ENCODE data around the gene DUS1L. TPM values are rescaled to one million over a fixed set of nuclear protein-coding genes. Genes with fewer than 3 reads are reported as not detected.

Gene DUS1L
- total RNA-seq, 1 experiment from 2014 or later = 176 TPM

DNA sequence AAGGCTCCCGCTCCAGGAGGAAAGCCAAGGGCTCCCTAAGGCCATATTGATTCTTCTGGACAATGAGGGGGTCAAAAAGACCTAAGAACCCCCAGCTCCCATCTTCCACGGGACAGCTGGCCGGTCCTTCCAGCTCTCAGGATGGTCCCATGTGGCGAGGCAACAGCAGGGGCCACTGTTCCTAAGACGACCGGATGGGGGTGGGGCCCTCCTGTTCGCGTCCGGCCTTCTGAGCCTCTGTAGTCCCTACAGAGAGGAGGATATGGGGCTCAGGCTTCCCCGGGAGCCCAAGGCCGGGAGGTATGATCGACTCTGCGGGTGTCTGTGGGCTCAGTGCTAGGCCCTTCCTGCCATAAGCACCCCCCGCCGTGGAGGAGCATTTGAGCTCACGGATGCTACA, 22.1 kb downstream of the DUS1L start:
- DNase-seq (ENCODE audit: low read depth, low spot score) (no peak), ATAC-seq (peak; percentile 30; the same call in 1 of the 2 replicates)
- Histone ChIP-seq H3K9me3 (ENCODE audit: control insufficient read depth in 1 of 2, insufficient read depth in 1 of 2, low read depth in 1 of 2, low read length in 2 of 2) (no peaks in the 10 kb centered on the region), H3K27ac (ENCODE audit: low read depth, low read length) (no peak overlapping the region), H4K20me1 (ENCODE audit: insufficient read depth) (no peaks in the 10 kb centered on the region), H3K4me3 (replicated peaks in 1 of 2; ENCODE audit: low read depth in 1 of 2, low read length in 2 of 2) (no peak overlapping the region), H3K27me3 (ENCODE audit: insufficient read depth, low read length) (no peaks in the 10 kb centered on the region), H3K36me3 (ENCODE audit: control insufficient read depth in 1 of 2, insufficient read depth in 2 of 2, low read length in 2 of 2) (peaks cover 3 to 7% of the 10 kb centered on the region in 2 experiments; a peak in 2 of 4 replicates), H3K9me2 (ENCODE audit: insufficient read depth) (no peaks in the 10 kb centered on the region), H3K79me2 (ENCODE audit: insufficient read depth, low read length) (no peaks in the 10 kb centered on the region), H3K9ac (ENCODE audit: low read length) (no peak overlapping the region), H3K4me2 (ENCODE audit: low read length) (no peak overlapping the region), H2AFZ (ENCODE audit: low read depth, low read length, poor library complexity, severe bottlenecking) (no peak overlapping the region), H3K4me1 (ENCODE audit: control insufficient read depth in 1 of 2, insufficient read depth in 2 of 2, low read length in 2 of 2) (no peaks in the 10 kb centered on the region)
- ChIA-PET POLR2A (no interaction called here), RAD21 (ENCODE audit: low non-redundant PET in 1 of 2, low total read pairs in 2 of 2, uncharacterized antibody in 2 of 2, unreplicated experiment in 2 of 2) (no interaction called here), CTCF (no interaction called here)
- intact Hi-C loops (cut with micrococcal nuclease) = no loop called here
- TF ChIP-seq SIN3A (IDR thresholded peaks at IDR 0.05; ENCODE audit: low read depth) = no peak
- BruUV-seq (replicated peaks) = no TSS peak

DNA sequence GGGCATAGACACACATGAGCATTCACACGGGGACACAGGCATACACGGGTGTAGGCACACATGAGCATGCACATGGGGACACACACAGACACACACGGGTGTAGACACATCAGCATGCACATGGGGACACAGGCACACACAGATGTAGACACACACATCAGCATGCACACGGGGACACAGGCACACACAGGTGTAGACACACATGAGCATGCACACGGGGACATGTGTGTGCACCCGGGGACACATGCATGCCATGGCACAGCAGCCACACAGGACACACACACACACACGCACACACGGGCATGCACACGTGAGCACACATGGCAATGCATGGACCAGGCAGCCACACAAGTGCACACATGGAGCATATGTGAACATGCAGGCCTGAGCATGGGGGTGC, 23.0 kb downstream of the DUS1L start:
- no peaks in the 10 kb centered on the region for H3K9me3 ChIP-seq (ENCODE audit: control insufficient read depth in 1 of 2, insufficient read depth in 1 of 2, low read depth in 1 of 2, low read length in 2 of 2)
- ATAC-seq (no peak), DNase-seq (ENCODE audit: low read depth, low spot score) (no peak)
- no peak overlapping the region for H3K4me2 ChIP-seq (ENCODE audit: low read length)
- no peak overlapping the region for H2AFZ ChIP-seq (ENCODE audit: low read depth, low read length, poor library complexity, severe bottlenecking)
- BruUV-seq (replicated peaks) = no TSS peak
- no peaks in the 10 kb centered on the region for H3K9me2 ChIP-seq (ENCODE audit: insufficient read depth)
- H3K27ac ChIP-seq (ENCODE audit: low read depth, low read length) = no peak overlapping the region
- H3K9ac ChIP-seq (ENCODE audit: low read length) = no peak overlapping the region
- CTCF ChIA-PET = no interaction called here
- H3K36me3 ChIP-seq (ENCODE audit: control insufficient read depth in 1 of 2, insufficient read depth in 2 of 2, low read length in 2 of 2) = peaks cover 0 to 5% of the 10 kb centered on the region in 2 experiments; a peak in 1 of 4 replicates
- H3K4me1 ChIP-seq (ENCODE audit: control insufficient read depth in 1 of 2, insufficient read depth in 2 of 2, low read length in 2 of 2) = peaks cover 4 to 6% of the 10 kb centered on the region in 2 experiments
- intact Hi-C loops (cut with micrococcal nuclease) = no loop called here
- RAD21 ChIA-PET (ENCODE audit: low non-redundant PET in 1 of 2, low total read pairs in 2 of 2, uncharacterized antibody in 2 of 2, unreplicated experiment in 2 of 2) = no interaction called here
- no peaks in the 10 kb centered on the region for H3K79me2 ChIP-seq (ENCODE audit: insufficient read depth, low read length)
- no peaks in the 10 kb centered on the region for H3K27me3 ChIP-seq (ENCODE audit: insufficient read depth, low read length)
- no peak overlapping the region for H3K4me3 ChIP-seq (replicated peaks in 1 of 2; ENCODE audit: low read depth in 1 of 2, low read length in 2 of 2)
- H4K20me1 ChIP-seq (ENCODE audit: insufficient read depth) = no peaks in the 10 kb centered on the region
- POLR2A ChIA-PET = no interaction called here
- TF ChIP-seq ZFX (IDR thresholded peaks at IDR 0.05) = no peak
- TF ChIP-seq, protein P1, sequence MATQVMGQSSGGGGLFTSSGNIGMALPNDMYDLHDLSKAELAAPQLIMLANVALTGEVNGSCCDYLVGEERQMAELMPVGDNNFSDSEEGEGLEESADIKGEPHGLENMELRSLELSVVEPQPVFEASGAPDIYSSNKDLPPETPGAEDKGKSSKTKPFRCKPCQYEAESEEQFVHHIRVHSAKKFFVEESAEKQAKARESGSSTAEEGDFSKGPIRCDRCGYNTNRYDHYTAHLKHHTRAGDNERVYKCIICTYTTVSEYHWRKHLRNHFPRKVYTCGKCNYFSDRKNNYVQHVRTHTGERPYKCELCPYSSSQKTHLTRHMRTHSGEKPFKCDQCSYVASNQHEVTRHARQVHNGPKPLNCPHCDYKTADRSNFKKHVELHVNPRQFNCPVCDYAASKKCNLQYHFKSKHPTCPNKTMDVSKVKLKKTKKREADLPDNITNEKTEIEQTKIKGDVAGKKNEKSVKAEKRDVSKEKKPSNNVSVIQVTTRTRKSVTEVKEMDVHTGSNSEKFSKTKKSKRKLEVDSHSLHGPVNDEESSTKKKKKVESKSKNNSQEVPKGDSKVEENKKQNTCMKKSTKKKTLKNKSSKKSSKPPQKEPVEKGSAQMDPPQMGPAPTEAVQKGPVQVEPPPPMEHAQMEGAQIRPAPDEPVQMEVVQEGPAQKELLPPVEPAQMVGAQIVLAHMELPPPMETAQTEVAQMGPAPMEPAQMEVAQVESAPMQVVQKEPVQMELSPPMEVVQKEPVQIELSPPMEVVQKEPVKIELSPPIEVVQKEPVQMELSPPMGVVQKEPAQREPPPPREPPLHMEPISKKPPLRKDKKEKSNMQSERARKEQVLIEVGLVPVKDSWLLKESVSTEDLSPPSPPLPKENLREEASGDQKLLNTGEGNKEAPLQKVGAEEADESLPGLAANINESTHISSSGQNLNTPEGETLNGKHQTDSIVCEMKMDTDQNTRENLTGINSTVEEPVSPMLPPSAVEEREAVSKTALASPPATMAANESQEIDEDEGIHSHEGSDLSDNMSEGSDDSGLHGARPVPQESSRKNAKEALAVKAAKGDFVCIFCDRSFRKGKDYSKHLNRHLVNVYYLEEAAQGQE (IDR thresholded peaks at IDR 0.05; ENCODE audit: low read depth) = no peak
- no peak for TF ChIP-seq SP1 (IDR thresholded peaks at IDR 0.05; ENCODE audit: low read depth)
- no peak for TF ChIP-seq TCF7L2 (IDR thresholded peaks at IDR 0.05; ENCODE audit: borderline replicate concordance, extremely low read depth, insufficient read depth, insufficient read length)
- no peak for TF ChIP-seq ZNF274 (IDR thresholded peaks at IDR 0.05; ENCODE audit: low read depth, low read length)
- no peak for TF ChIP-seq SRF (IDR thresholded peaks at IDR 0.05; ENCODE audit: low read depth)
- no peak for TF ChIP-seq EZH2 (IDR thresholded peaks at IDR 0.05)
- TF ChIP-seq, protein P2, sequence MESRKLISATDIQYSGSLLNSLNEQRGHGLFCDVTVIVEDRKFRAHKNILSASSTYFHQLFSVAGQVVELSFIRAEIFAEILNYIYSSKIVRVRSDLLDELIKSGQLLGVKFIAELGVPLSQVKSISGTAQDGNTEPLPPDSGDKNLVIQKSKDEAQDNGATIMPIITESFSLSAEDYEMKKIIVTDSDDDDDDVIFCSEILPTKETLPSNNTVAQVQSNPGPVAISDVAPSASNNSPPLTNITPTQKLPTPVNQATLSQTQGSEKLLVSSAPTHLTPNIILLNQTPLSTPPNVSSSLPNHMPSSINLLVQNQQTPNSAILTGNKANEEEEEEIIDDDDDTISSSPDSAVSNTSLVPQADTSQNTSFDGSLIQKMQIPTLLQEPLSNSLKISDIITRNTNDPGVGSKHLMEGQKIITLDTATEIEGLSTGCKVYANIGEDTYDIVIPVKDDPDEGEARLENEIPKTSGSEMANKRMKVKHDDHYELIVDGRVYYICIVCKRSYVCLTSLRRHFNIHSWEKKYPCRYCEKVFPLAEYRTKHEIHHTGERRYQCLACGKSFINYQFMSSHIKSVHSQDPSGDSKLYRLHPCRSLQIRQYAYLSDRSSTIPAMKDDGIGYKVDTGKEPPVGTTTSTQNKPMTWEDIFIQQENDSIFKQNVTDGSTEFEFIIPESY (IDR thresholded peaks at IDR 0.05; ENCODE audit: extremely low read depth, insufficient replicate concordance, low read length) = no peak
- TF ChIP-seq JUND (IDR thresholded peaks at IDR 0.05) = no peak
- no peak for TF ChIP-seq POLR2AphosphoS5 (IDR thresholded peaks at IDR 0.05; ENCODE audit: low read depth, low read length)
- TF ChIP-seq CEBPB (IDR thresholded peaks at IDR 0.05; ENCODE audit: low read depth) = no peak
- TF ChIP-seq POLR2A (IDR thresholded peaks at IDR 0.05; ENCODE audit: borderline replicate concordance, extremely low read depth, insufficient read depth, insufficient read length) = no peak
- TF ChIP-seq SIN3A (IDR thresholded peaks at IDR 0.05; ENCODE audit: low read depth) = no peak
- no peak for TF ChIP-seq EZH2phosphoT487 (IDR thresholded peaks at IDR 0.05; ENCODE audit: borderline replicate concordance)
- TF ChIP-seq YY1 (IDR thresholded peaks at IDR 0.05; ENCODE audit: extremely low read depth, insufficient replicate concordance, low read depth, low read length) = no peak
